ENCODE results near the gene HRC.
A peak's percentile ranks its signal among the peaks of the same experiment; 100 is the strongest.
"Not testable (repeated sequence)": the region's sequence is repeated elsewhere in the genome, so short reads cannot be mapped to it uniquely, and the experiment has no call there.

The HRC gene

DNA sequence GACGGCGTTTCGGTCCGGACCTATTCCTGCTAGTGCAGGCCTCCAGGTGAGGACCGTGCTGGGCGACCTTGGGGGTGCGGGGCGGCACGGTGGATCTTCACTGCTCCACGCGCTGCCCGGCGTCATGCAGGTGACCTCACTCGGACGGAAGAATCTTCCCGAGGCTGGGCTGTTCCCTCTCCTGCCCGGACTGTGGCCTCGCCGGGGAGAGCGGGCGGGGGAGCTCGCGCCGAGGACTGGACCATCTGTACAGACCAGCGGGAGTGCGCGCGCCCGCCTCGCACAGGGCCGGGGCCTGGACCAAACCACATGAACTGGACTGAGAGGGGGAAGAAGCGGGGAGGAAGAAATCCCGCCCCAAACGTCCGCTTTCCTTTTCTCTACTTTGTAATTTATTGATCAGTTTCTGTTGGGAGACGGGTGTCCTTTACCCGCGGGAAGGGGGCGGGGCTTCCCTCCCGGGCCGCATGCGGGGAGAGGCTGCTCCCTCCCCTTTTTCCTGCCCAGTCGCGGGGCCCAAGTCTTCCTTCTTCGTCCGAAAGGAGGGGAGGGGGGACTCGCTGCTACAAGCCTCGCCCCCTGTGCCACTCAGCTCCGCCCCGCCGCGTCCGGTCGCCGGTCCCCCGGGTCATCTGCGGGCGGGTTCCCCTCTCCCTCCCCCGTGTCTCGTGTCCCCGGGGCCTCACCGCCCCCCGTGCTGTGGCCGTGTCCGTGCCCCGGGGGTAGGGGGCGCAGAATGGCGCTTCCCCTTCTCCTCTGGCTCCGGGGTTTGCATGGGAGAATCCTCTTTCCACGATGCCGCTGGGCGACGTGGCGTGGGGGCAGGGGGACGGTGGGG, 4.9 kb downstream of the HRC start:
- TF ChIP-seq, protein P1, sequence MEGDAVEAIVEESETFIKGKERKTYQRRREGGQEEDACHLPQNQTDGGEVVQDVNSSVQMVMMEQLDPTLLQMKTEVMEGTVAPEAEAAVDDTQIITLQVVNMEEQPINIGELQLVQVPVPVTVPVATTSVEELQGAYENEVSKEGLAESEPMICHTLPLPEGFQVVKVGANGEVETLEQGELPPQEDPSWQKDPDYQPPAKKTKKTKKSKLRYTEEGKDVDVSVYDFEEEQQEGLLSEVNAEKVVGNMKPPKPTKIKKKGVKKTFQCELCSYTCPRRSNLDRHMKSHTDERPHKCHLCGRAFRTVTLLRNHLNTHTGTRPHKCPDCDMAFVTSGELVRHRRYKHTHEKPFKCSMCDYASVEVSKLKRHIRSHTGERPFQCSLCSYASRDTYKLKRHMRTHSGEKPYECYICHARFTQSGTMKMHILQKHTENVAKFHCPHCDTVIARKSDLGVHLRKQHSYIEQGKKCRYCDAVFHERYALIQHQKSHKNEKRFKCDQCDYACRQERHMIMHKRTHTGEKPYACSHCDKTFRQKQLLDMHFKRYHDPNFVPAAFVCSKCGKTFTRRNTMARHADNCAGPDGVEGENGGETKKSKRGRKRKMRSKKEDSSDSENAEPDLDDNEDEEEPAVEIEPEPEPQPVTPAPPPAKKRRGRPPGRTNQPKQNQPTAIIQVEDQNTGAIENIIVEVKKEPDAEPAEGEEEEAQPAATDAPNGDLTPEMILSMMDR (IDR thresholded peaks at IDR 0.05; ENCODE audit: poor library complexity, severe bottlenecking) = no peak
- peak; percentile 86 for DNase-seq (ENCODE audit: low spot score)
- Histone ChIP-seq H3K36me3 (ENCODE audit: low read depth) (no peaks in the 10 kb centered on the region), H3K4me1 (ENCODE audit: insufficient read depth, poor library complexity, severe bottlenecking) (no peaks in the 10 kb centered on the region), H3K9me3 (ENCODE audit: severe bottlenecking) (no peaks in the 10 kb centered on the region), H3K4me3 (ENCODE audit: severe bottlenecking) (peak overlapping the region; percentile 49), H3K27ac (ENCODE audit: poor library complexity, severe bottlenecking) (peak overlapping the region; percentile 55), H3K27me3 (ENCODE audit: insufficient read depth, poor library complexity, severe bottlenecking) (no peaks in the 10 kb centered on the region)
- peak; percentile 37 for ATAC-seq (ENCODE audit: low read depth)

DNA sequence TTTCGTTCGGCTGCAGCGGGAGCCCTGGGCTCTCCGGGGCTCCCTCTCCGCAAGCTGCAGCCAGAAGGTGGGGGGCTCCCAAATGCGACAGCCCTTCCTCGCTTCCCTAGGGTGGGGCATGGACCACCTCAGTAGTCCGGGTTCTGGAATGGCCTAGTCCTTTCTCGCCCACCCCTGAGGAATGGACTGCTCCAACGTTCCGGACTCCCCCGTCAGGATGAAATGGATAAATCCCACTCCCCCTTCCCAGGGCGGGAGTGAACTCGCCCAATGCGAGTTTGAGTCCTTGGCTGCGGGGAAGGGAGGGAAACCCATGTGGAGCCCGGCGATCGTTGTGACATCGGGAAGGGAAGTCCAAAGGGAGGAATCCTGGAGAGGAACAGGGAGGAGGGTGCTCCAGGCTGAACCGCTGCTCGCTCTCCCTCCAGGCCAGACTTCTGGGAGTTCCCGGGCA, 5.5 kb downstream of the HRC start:
- DNase-seq (ENCODE audit: low spot score) (no peak), ATAC-seq (ENCODE audit: low read depth) (peak; percentile 7; the same call in 2 of the 3 replicates)
- H3K9me3 ChIP-seq (ENCODE audit: severe bottlenecking) = no peaks in the 10 kb centered on the region
- H3K36me3 ChIP-seq (ENCODE audit: low read depth) = no peaks in the 10 kb centered on the region
- H3K27ac ChIP-seq (ENCODE audit: poor library complexity, severe bottlenecking) = peak overlapping the region; percentile 55
- H3K27me3 ChIP-seq (ENCODE audit: insufficient read depth, poor library complexity, severe bottlenecking) = no peaks in the 10 kb centered on the region
- TF ChIP-seq, protein P1 (IDR thresholded peaks at IDR 0.05; ENCODE audit: poor library complexity, severe bottlenecking) = no peak
- H3K4me1 ChIP-seq (ENCODE audit: insufficient read depth, poor library complexity, severe bottlenecking) = no peaks in the 10 kb centered on the region
- peak overlapping the region; percentile 49 for H3K4me3 ChIP-seq (ENCODE audit: severe bottlenecking)

DNA sequence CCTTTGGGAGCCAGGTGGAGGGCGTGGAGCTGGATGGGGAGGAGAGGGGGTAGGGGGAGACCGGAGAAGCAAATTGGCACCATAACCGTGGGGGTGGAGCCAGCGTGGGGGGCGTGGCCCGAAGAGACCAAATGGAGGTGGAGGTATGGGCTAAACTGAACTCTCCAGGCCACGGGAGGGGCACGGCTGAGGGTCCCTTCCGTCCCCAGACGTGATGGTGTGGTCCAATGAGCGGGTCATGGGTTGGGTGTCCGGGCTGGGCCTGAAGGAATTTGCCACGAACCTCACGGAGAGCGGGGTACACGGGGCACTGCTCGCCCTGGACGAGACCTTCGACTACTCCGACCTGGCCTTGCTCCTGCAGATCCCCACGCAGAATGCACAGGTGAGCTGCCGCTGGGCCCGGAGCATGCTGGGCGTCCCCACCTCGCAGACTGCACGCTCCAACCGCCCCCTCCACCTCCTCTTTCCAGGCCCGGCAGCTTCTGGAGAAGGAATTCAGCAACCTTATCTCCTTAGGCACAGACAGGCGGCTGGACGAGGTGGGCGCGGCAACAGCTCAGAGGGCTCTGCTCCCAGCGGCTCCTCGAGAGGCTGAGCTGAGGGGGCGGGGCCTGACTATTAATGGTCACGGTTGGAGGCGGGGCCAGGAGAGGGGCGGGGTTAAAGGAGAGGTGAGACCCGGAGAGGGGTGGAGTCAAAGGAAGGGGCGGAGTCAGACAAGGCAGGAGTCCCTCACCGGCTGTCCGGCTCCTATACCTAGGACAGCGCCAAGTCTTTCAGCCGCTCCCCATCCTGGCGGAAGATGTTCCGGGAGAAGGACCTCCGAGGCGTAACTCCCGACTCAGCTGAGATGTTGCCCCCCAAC, 6.2 kb downstream of the HRC start:
- Histone ChIP-seq H3K9me3 (ENCODE audit: severe bottlenecking) (no peaks in the 10 kb centered on the region), H3K27me3 (ENCODE audit: insufficient read depth, poor library complexity, severe bottlenecking) (no peaks in the 10 kb centered on the region), H3K4me1 (ENCODE audit: insufficient read depth, poor library complexity, severe bottlenecking) (no peaks in the 10 kb centered on the region), H3K27ac (ENCODE audit: poor library complexity, severe bottlenecking) (peak overlapping the region; percentile 55), H3K4me3 (ENCODE audit: severe bottlenecking) (peak overlapping the region; percentile 49), H3K36me3 (ENCODE audit: low read depth) (no peaks in the 10 kb centered on the region)
- DNase-seq (ENCODE audit: low spot score) (peak; percentile 100), ATAC-seq (ENCODE audit: low read depth) (peak; percentile 61)
- TF ChIP-seq, protein P1 (IDR thresholded peaks at IDR 0.05; ENCODE audit: poor library complexity, severe bottlenecking) = no peak

DNA sequence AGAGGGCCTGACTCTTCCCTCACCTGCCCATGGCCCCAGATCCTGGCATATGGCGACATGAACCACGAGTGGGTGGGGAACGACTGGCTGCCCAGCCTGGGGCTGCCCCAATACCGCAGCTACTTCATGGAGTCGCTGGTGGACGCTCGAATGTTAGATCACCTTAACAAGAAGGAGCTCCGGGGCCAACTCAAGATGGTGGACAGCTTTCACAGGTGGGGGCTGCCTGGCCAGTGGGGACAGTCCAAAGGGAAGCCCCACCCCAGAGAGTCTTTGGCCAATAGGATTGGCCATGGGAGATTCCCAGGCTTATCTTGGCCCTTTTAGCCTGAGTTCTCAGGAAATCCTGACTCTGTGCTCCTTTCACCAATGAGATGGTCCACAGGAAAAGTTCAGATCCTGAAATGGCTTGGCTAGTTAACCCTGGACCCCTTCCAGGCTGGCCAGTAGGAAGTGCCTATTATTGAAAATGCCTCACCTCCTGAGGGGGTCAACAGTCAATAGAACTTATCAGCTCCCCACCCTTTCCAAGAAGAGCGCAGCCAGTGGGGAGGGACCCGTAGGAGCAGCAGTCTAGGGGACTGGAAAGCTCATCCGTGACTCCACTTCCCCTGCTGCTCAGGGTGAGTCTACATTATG, 7.0 kb downstream of the HRC start:
- TF ChIP-seq, protein P1 (IDR thresholded peaks at IDR 0.05; ENCODE audit: poor library complexity, severe bottlenecking) = no peak
- ATAC-seq (ENCODE audit: low read depth) = no peak
- Histone ChIP-seq H3K36me3 (ENCODE audit: low read depth) (no peaks in the 10 kb centered on the region), H3K9me3 (ENCODE audit: severe bottlenecking) (no peaks in the 10 kb centered on the region), H3K4me3 (ENCODE audit: severe bottlenecking) (no peak overlapping the region), H3K4me1 (ENCODE audit: insufficient read depth, poor library complexity, severe bottlenecking) (no peaks in the 10 kb centered on the region), H3K27me3 (ENCODE audit: insufficient read depth, poor library complexity, severe bottlenecking) (no peaks in the 10 kb centered on the region), H3K27ac (ENCODE audit: poor library complexity, severe bottlenecking) (no peak overlapping the region)
- DNase-seq (ENCODE audit: low spot score) = no peak

DNA sequence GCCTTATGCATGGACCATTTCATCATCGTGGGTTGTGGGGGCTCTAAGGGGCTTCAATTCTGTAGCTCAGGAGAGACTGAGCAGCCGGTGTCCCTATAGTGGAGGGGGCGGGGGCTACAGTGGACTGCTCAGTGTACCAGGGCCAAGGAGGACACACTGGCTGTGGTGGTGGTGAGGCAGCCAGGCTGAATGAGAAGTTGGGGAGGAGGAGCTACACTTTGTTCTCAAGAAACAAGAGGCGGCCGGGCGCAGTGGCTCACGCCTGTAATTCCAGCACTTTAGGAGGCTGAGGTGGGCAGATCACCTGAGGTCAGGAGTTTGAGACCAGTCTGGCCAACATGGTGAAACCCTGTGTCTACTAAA, 8.8 kb downstream of the HRC start:
- not testable (repeated sequence) for H3K36me3 ChIP-seq (ENCODE audit: low read depth); H3K4me3 ChIP-seq (ENCODE audit: severe bottlenecking); H3K9me3 ChIP-seq (ENCODE audit: severe bottlenecking); H3K4me1 ChIP-seq (ENCODE audit: insufficient read depth, poor library complexity, severe bottlenecking); ATAC-seq (ENCODE audit: low read depth); H3K27me3 ChIP-seq (ENCODE audit: insufficient read depth, poor library complexity, severe bottlenecking); H3K27ac ChIP-seq (ENCODE audit: poor library complexity, severe bottlenecking); DNase-seq (ENCODE audit: low spot score)

All from RWPE2 (cell line).